Purkinje cell (primary cell): Measurements from ENCODE around the gene ACBD5. TPM values are rescaled to one million over a fixed set of nuclear protein-coding genes. Genes with fewer than 3 reads are reported as not detected.

Source experiments
- polyA plus RNA-seq: library from polyadenylated mRNA; unstranded; fragments of >200 nt; fragmentation: Nextera tagmentation; gene quantifications from 2 replicates; pipeline ENCODE4 v1.2.1, GENCODE V29; 2014

ACBD5 gene
- polyA plus RNA-seq, result 45.2 and 48.7 TPM in 2 replicates

GRCh38 chr10:27240212-27241009, at the start of gene ACBD5:
TSS of gene ACBD5 (minus strand) at chr10:27240797. CDS start at chr10:27240688, 109 bp downstream.

GRCh38 chr10:27155066-27155754, 85.4 kb downstream of the ACBD5 start, which contains the start of gene MASTL:
TSS of gene MASTL (plus strand) at chr10:27155352. CDS start at chr10:27155427, 75 bp downstream.

Other genes with a start within 250 kb of the ACBD5 start
- 22.6 and 39.1 TPM in 2 replicates for gene ANKRD26, start 140.3 kb downstream of the ACBD5 start, polyA plus RNA-seq
- gene YME1L1, start 86.4 kb downstream of the ACBD5 start, polyA plus RNA-seq, result 27.0 and 27.9 TPM in 2 replicates
- gene MASTL, start 85.4 kb downstream of the ACBD5 start, polyA plus RNA-seq, result 3.6 and 4.2 TPM in 2 replicates